Activated CD4-positive, alpha-beta T cell treated with anti-CD3 and anti-CD28 coated beads, Interleukin-2, amount 50 U/mL, for 16 hours (primary cell): ENCODE results near the gene MZB1.
"Not testable (repeated sequence)": the region's sequence is repeated elsewhere in the genome, so short reads cannot be mapped to it uniquely, and the experiment has no call there.

Experiments used
- DNase-seq: peaks from one replicate; pipeline ENCODE4 v3.0.0-alpha.2; 2020

Gene MZB1

DNA sequence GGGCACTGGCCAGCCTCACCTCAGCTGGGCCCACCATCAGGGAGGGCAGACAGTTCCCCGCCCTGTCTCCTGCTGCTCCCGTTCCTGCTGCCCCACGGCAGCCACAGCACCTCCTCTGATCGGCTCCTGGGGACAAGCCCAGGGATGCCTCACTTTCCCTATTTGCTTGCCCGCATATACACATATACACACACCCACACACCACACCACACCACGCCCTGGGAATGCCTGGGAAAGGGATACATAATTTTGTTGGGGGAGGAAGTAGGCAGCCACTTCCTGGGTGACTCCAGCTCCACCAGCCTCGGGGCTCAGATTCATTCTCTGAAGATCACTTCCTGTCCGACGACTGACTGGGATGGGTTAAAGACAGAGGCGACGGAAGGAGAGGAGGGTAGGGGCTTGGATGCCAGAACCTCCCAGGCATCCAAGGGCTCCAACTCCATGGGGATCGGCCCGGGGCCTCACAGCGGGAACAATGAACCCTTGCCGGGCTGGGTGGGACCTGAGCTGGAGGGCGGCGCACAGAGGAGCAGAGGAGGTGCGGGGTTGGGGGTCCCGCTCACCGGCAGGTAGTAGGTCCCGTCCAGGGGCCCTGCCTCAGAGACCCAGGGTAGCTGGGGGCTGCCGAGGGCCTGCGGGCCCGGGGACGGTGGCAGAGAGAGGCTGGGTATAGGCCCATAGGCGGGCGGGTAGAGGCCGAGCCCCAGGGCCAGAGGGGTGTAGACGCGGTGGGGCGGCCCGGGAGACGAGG is 2.0 kb upstream of the MZB1 start:
- peak; percentile 69 for DNase-seq

DNA sequence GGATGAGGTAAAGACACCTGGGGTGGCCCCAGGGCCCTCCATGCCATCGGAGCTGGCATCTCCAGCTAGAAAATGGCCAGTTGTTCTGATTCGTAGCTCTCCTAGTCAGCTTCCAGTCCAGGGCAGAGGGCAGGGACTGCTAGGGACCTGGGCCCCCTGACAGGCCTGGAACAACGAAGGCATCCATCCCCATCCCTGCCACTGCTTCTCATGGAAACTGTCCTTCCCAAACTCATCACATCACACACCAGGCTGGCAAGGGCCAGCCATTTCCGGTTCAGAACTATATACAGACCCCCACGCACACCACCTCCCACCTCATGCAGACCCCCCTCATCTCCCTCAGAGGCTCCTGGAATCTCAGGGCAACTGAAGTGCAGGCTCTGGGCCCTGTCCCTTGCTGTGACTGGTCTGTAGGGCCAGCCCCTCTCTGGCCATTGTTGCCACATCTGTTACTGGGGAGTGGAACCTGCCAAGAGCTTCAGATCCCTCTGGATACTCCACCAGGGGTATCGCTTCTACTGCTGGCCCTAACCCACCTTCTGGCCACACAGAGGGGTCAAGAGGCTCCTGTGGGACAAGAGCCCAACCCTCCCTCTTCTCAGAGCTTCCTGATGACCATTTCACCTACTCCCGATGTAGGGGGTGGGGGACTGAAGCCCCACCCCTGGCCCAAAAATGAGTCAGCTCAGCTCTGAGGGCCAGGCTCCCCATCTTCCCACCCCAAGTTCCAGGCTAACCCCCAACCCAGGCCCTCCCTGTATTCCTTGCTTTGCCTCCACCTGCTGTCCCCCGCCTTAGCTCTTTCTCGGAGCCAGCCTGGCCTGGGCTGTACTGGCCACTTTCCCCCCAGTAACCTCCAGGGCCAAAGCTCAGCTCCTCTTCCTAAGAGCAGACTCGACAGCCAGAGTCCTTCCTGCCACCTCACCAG is 1.2 kb upstream of the MZB1 start:
- DNase-seq = no peak

DNA sequence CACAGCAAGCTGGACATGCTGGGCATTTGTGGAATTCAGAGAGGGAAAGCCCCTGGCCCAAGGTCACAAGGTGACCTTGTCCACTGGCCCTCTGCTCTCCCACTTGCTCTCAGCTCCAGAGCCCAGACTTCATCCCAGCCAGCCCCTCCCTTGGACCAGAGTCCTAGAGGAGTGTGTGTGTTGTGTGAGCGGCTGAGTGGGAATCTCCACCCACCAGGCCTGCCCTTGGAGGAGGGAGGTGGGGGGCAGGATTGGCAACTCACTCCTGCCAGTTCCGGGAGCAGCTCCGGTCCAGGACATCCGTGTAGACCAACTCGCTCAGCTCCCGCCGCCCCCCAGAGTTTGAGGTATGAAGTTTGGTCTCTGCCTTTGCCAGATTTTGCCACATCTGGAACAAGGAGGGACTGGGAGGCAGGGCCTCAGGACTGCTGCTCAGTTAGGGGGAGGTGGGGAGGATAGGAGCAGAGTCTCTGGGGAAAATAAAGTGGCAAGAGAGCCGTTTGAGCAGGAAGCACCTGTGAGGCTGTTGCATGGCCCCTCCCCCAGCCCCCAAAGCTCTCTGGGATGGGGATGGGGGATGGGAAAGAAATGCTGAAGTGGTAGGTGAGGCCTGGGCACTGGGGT is 1.4 kb downstream of the MZB1 start:
- DNase-seq = no peak

DNA sequence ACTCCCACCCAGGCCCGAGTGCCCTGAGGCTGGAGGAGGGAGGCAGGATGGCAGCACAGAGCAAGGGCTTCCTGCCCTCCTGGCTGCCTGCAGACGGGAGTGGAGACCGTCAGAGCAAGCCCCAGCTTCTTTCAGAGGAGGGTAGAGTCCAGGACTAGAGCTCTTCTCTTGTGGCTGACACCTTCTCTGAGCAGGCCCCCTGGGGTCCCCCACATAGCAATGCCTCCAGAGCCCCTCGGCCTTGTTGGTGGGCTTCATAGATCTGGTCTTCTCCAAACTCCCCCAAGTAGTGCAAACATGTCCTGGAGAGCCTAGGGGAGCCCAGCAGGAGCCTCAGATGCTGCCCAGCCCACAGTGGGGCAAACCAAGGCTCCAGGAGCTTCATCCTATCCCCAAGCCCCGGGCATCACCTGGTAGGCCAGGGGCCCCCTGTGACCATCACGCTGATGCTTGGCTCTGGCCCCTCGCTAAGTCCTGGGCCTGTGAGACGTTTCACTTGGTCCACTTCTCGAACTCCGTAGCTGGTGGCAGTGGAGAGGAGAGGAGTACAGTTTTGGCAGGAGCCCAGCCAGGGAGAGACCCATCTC is 2.0 kb downstream of the MZB1 start:
- DNase-seq = no peak

DNA sequence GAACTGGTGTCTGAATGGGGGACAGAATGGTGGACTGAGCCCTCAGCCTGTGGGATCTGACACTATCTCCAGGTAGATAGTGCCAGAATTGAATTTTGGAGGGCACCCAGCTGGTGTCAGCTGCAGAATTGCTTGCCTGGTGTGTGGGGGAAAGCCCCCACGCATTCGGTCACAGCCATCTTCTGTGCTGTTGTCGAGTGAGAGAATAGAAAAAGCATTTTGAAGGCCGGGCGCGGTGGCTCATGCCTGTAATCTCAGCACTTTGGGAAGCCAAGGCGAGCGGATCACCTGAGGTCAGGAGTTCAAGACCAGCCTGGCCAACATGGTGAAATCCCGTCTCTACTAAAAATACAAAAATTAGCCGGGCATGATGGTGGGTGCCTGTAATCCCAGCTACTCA is 2.8 kb downstream of the MZB1 start:
- DNase-seq = not testable (repeated sequence)

DNA sequence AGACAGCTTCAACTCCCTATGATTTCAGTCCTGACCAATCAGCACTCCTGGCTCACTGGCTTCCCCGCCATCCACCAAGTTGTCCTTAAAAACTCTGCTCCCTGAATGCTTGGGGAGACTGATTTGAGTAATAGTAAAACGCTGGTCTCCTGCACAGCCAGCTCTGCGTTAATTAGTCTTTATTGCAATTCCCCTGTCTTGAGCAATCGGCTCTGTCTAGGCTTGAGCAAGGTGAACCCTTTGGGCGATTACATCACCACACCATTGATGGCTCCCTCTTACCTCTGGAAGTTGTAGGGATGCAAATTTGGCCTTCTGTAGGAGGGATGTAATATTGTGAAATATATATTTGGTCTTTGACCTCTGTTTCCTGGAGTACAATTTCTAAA is 3.7 kb downstream of the MZB1 start:
- no peak for DNase-seq

DNA sequence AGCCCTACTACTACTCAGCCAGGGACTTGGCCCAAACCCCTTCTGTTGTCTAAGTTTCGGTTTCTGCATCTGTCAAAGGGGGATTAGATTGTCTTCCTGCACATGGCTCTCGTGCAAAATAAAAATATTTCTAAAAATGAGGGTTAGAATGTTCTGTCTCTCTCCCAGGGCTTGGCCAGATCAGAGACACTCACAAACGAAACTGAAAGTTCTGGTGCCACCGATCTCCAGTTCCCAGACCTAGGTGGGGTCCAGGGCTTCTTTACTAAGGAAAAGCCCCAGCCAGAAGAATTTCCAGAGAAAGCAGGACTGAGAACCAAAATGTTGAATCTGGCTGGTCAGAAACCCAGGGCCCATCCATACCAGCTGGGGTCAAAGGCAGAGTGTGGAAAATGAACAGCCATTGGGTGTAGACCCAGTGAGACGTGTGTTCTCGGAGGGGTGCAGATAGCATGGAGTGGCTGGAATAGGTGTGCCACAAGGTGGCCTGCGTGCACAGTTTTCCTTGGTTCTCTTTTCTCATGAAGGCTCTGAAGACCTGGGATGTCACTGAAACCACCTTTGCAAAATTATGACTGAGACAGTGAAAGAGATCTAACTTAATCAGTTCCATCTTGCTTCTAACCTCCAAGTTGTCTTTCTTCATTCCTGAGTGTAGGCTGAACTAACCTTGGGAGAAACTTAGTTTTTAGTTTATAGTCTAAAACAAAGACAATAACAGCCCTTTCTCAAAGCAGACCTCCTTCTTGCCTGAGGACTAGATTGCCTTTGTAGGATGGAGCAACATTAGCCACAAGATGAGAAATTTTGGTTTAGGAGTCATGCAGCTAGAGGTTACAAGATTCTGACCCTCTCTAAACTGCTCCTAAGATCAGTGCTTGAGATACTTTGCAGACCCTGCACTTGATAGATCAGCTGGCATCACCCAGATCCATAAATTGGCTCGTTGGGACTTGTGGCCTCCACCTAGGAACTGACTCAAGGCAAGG is 4.4 kb downstream of the MZB1 start:
- DNase-seq = no peak

DNA sequence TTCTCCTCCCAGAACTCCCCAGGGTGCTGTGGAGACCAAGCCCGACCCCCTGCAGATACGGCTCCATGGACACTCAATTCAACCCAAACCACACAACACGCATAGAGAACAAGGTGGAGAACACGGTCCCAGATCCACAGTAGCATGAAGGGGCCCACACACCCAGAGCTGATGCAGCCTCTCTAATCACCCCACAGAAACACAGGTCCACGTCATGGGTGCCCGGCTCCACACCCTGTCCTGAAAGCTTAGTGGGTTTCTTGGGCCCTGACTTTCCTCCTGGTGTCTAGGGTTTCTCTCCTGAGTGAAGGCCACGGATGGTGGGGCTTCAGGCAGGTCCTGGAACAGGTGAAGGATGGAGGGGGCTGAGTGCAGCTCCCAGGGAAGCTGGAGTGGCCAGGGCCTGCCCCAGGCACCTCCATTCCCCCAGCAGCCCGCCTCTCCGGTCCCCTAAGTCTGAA is 5.1 kb downstream of the MZB1 start:
- DNase-seq = no peak

DNA sequence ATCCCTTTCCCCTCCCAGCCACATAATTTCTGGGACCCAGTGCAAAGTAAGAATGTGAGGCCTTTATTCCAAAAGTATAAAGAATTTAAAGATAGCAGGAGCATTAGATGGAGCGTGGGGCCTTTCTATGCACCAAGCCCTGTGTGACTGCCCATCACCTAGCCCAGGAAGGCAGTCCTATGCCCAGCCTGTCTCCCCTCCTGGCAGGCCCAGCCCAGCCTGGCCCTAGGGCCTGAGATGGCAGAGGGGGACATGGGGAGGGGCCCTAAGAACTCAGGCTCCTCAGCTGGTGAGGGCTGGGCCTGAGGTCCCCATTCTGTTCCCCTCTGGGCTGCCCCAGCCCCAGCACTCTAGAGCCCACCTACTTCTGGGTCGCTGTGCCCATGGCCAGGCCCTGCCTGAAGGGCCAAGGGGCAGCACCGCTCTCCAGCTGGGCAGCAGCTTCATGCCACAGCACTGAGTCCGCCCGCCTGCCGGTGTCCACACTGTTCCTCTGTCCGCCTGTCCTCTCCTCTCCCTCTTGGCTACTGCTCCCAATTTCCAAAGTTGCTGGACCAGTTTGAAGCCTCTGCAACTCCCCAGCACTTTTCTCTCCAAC is 5.6 kb downstream of the MZB1 start:
- no peak for DNase-seq

DNA sequence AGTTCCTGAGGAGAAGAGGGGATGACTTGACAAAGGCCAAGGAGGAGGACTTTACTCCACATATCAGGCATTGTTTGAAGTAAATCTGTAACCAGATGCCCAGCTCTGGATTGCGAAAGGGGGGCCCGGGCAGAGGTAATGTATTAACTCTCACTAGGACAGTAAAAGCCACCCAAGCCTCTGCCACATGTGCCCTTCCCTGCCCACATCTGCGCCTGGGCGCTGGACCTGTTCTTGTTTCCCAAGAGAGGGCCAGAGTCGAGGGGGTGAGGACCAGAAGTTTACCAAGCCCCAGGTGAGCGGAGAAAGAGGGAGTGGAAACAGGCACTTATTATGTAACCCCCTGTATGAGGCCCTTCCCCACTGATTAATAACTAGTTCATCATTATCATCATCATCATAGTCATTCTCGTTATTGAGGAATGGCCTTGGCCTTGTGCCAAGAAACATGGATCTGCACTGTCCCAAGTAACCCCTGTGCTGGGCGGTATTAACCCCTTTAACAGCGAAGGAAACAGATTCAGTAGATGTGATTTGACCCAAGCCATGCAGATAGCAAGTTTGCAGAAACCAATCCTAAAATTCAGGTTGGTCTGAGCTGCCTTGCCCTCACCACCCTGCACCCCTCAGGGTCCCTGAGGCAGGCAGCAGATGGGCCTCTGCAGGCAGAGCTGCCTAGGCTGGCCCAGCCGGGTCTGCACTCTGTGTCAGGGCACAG is 6.3 kb downstream of the MZB1 start, which contains the start of gene SLC23A1:
Gene SLC23A1 (minus strand): TSS at position 23 of the 718 bp plus-strand sequence. CDS start 44 bp downstream, outside the sequence.
- no peak for DNase-seq

DNA sequence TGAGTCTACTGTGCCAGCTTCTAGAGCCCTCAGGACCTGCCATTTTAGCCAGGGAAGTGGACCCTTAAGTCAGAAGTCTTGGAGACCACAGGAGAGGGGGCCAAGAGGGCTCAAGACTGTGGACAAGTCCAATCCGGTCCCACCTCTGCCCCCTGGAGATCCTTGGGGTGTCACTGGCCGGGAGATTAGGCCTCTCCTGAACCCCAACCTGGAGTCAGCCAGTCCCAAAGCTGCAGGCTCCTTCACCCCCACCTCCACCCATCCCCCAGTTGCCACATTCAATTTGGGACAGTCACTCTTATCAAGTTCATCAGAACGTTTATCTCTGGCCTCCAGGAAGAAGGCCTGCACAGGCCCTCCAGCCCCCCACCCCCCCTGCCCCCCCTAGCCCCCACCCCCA is 6.9 kb downstream of the MZB1 start:
- DNase-seq = no peak

DNA sequence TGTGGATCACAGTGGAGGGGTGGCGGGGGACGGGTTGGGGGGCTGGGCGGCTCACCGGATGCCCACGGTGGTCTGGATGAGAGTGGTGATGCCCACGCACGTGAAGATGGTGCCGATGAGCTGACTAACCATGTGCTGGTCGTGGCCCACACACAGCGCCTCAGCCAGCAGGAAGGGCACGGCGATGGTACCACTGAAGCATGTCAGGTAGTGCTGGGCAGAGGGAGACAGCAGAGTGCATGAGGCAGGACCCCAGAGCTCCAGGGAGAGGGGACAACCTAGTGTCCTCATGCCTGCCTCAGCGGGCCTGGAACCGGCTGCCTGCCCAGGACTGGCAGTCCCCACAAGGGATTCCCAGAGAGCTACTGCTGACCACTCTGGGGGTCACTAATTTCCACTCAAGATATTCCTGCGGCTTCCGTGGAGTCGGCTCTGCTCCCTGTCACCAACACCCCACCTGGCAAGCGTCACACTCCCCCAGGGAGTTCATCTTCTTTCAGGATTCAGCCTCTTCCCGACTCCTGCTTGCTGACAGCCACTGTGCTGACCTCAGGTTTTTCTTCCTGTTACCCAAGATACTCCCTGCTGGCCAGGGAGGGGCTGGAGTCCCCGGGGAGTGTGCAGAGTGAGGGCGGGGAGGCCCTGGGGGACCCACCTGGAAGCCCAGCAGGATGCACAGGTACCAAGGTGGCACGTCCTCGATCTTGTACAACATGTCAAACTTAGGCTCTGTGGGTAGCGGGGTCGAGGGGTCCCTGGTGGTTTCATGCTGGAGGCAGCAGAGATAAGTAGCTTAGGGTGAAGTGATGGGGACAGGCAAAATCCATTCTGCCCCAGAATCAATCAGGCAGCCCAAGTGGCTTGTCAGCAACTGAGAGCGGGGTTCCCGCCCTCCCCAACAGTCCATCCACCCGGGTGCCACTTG is 7.6 kb downstream of the MZB1 start:
- DNase-seq = no peak

DNA sequence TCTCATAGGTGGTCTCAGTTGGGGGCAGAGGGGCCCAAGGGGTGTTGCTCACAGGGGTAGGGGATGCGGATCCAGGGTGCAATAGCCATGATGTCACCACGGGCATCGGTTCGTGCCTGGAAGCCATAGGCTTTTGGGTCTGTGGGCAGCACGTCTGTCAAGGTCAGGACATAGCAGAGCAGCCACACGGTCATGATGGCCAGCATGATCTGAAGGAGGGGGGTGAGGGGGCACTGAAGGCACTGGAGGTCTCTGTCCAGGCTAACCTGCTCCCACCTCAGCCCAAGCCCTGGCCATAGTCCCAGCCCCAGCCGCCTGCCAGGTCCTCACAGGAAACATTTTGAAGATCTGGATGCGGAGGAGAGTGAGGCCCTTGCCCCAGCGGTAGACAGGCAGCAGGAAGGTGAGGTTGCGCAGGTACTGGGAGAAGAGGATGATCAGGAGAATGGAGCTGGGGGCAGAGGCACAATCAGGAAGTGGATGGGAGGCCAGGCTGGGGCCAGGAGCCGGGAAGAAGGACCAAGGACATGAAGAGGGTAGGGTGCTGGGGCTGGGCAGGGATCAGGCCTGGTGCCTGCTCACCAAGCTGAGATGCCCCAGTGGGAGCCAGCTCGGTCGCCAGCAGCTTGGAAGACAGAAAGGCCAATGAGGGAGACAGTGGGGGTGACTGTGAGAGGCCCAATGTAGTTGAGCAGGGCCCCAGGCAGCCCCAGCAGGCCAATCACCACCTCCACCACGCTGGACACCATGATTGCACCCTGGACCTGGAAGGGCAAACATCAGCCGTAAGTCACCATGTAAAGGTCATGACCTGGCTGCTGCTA is 9.9 kb downstream of the MZB1 start:
- DNase-seq = no peak

DNA sequence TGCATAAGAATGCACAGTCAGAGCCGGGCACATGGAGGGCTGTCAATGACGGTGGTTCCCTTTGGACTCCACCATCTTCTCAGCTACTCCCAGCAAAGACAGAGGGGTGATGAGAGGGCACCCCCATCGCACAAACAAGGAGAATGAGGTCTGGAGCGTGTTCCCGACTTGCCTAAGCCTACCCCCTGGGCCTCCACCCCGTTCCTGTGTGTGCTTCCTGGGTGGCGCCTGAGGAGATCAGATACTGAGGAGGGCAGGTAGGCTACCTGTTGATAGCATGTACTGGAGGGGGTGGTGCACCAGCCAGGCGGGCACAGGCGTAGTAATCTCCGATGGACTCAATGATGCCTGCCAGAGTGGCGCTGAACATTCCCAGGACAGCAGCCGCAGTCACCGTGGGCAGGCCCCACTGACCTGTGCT is 10.8 kb downstream of the MZB1 start:
- DNase-seq = no peak

DNA sequence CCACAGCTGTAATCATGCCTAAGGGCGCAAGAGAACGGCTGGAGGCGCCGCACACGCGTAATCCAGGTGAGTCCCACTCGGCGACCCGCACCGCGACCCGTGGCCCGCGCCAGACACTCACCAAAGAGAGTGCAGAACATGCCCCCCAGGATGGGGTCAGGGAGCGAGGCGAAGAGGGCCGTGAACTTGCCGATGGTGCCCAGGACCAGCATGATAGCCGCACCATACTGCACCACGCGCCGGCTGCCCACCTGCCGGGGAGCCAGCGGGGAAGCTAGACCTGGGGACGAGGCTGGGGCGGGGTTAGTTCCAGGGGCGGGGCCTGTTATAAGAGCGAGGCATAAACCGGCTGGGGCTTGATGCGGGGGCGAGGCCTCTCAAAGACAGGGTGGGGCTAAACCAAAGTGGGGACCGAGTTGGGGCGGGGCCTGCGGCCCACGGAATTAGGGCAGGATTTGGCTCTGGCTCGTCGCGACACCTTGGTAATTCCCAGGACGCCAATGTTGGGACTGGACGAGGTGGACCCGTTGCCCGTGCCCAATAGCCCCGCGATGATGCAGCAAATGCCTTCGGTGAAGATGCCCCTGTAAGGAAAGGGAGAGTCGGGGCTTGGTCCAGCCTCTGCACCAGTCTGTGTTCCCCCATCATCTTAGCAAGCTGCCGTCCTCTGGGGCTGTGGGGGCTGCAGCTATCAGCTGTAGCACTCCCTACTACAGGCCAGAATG is 11.4 kb downstream of the MZB1 start:
- DNase-seq = no peak

DNA sequence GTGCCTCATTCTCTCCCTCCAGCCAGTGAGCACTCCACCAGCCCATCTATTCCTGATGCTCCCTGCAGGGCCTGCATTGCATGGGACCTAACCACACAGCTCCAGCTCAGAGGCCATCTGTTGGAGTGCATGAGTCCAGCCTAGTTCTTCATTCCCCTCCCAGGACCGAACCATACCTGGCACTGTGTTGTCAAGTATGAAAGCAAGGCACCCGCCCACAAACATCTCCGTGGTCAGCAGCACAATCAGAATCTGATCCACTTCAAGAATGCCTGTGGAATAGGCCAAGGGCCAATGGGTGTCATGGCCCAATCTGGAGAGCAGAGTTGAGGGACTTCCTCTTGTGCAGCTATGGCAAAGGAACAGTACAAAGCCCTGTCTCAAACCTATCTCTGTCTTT is 12.5 kb downstream of the MZB1 start:
- no peak for DNase-seq

DNA sequence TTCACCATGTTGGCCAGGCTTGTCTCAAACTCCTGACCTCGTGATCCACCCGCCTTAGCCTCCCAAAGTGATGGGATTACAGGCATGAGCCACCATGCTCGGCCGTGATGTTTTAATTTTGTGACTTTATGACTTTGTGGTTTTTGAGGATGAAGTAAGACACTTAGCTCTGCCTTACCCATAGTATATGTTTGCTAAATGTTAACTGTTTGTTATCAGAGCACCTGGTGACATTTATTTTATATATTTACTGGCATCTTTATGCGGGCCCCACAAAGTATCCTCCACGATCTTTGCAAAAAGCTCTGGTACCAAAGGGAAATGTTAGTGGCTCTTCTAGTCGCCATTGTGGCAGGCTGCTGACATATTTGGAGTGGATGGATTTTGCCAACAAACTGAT is 13.3 kb downstream of the MZB1 start:
- DNase-seq = no peak

DNA sequence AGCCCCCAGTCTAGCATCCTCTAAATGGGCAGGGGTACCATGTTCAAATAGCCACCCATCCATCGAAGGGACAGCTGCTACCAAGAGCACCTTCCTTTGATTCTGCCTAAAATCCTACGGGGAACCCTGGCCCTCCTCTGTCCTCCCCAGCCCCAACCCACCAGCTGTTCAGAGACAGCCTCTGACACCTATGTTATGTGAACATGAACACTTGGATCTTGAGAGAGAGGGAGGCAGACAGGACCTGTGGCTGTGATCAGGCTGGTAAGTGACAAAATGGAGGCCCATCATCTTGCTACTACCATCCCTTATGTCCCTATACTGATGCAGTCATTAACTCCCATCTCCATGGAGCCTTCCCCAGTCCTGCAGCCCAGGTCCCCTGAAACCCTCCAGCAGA is 14.8 kb downstream of the MZB1 start:
- DNase-seq = no peak
